Activated T-helper 2 cell treated with anti-CD3 and anti-CD28 coated beads, Interferon-gamma antibody, Interleukin-2, Interleukin-4, amounts not matched to agents 10 μg/mL and 5 μg/mL and 100 μg/mL, durations not matched to agents 14 hours and 24 hours and 36 hours (primary cell): ENCODE measurements around the gene SPRY2. TPM values are rescaled to one million over a fixed set of nuclear protein-coding genes. Genes with fewer than 3 reads are reported as not detected.

Experiments used
- DNase-seq: peaks from one replicate; pipeline ENCODE4 v3.0.0; 2021; ENCODE audit warnings: low spot score
- H3K27ac Mint-ChIP-seq: one replicate; pipeline ENCODE4 v1.8.0; 2021; ENCODE audit warnings: mixed read lengths
- H3K27me3 Mint-ChIP-seq: one replicate; pipeline ENCODE4 v1.8.0; 2021; ENCODE audit warnings: low read depth, mixed read lengths
- H3K36me3 Mint-ChIP-seq: one replicate; pipeline ENCODE4 v1.8.0; 2021; ENCODE audit warnings: low read depth, mixed read lengths
- H3K4me1 Mint-ChIP-seq: one replicate; pipeline ENCODE4 v1.8.0; 2021; ENCODE audit warnings: low read depth, mixed read lengths
- H3K4me3 Mint-ChIP-seq: one replicate; pipeline ENCODE4 v1.8.0; 2021; ENCODE audit warnings: low read depth, mild to moderate bottlenecking, moderate library complexity, mixed read lengths
- H3K9me3 Mint-ChIP-seq: one replicate; pipeline ENCODE4 v1.8.0; 2021; ENCODE audit warnings: mixed read lengths
- intact Hi-C: fragments of 100-400 bp; cut with micrococcal nuclease; formaldehyde crosslinking; loops from one replicate; pipeline ENCODE4 v1.15.1; 2023
- total RNA-seq: library from RNA; stranded (reverse); gene quantifications from 2 replicates; pipeline ENCODE4 v1.2.3, GENCODE V29; 2022

The SPRY2 gene
- total RNA-seq, 1 donor from 2014 or later: 0.16 TPM

GRCh38 chr13:80303225-80303811 lies 37.6 kb downstream of the SPRY2 start:
- Mint-ChIP-seq H3K4me3 (no peak overlapping the region), H3K4me1 (no peaks in the 10 kb centered on the region), H3K27me3 (no peaks in the 10 kb centered on the region), H3K9me3 (no peaks in the 10 kb centered on the region), H3K36me3 (no peaks in the 10 kb centered on the region), H3K27ac (no peak overlapping the region)
- intact Hi-C loops: no loop called here
- no peak for DNase-seq

GRCh38 chr13:80299046-80299445 lies 41.9 kb downstream of the SPRY2 start:
- no peak for DNase-seq
- Mint-ChIP-seq H3K4me1 (no peaks in the 10 kb centered on the region), H3K36me3 (no peaks in the 10 kb centered on the region), H3K27ac (no peak overlapping the region), H3K9me3 (no peaks in the 10 kb centered on the region), H3K4me3 (no peak overlapping the region), H3K27me3 (no peaks in the 10 kb centered on the region)
- intact Hi-C loops: no loop called here

- intact Hi-C loops: no loop called here
- no peaks in the 10 kb centered on the region for H3K4me1 Mint-ChIP-seq
- no peaks in the 10 kb centered on the region for H3K36me3 Mint-ChIP-seq
- no peak overlapping the region for H3K4me3 Mint-ChIP-seq
- H3K27ac Mint-ChIP-seq: no peak overlapping the region
- no peaks in the 10 kb centered on the region for H3K27me3 Mint-ChIP-seq
- no peaks in the 10 kb centered on the region for H3K9me3 Mint-ChIP-seq
- DNase-seq: no peak
Measured at GRCh38 chr13:80297503-80297902, 43.4 kb downstream of the SPRY2 start.

GRCh38 chr13:80297094-80297493 lies 43.8 kb downstream of the SPRY2 start:
- H3K36me3 Mint-ChIP-seq: no peaks in the 10 kb centered on the region
- H3K4me1 Mint-ChIP-seq: no peaks in the 10 kb centered on the region
- H3K9me3 Mint-ChIP-seq: no peaks in the 10 kb centered on the region
- no peaks in the 10 kb centered on the region for H3K27me3 Mint-ChIP-seq
- DNase-seq: no peak
- intact Hi-C loops: no loop called here
- H3K4me3 Mint-ChIP-seq: no peak overlapping the region
- H3K27ac Mint-ChIP-seq: no peak overlapping the region

GRCh38 chr13:80296638-80297037 lies 44.3 kb downstream of the SPRY2 start:
- no peaks in the 10 kb centered on the region for H3K4me1 Mint-ChIP-seq
- H3K27me3 Mint-ChIP-seq: no peaks in the 10 kb centered on the region
- intact Hi-C loops: no loop called here
- no peaks in the 10 kb centered on the region for H3K9me3 Mint-ChIP-seq
- no peak for DNase-seq
- no peak overlapping the region for H3K27ac Mint-ChIP-seq
- no peaks in the 10 kb centered on the region for H3K36me3 Mint-ChIP-seq
- no peak overlapping the region for H3K4me3 Mint-ChIP-seq

- Mint-ChIP-seq H3K9me3 (no peaks in the 10 kb centered on the region), H3K4me3 (no peak overlapping the region)
- DNase-seq: no peak
Measured at GRCh38 chr13:80290591-80290990, 50.3 kb downstream of the SPRY2 start.

More at GRCh38 chr13:80290591-80290990, 50.3 kb downstream of the SPRY2 start:
- Mint-ChIP-seq H3K36me3 (no peaks in the 10 kb centered on the region), H3K27me3 (no peaks in the 10 kb centered on the region), H3K4me1 (no peaks in the 10 kb centered on the region), H3K27ac (no peak overlapping the region)
- intact Hi-C loops: no loop called here
